Spleen (tissue), 7 donors: Measurements from ENCODE around the gene LRP2.

Source experiments
- POLR2AphosphoS5 ChIP-seq, 3 donors: sonication (generic); formaldehyde crosslinking; IDR thresholded peaks; one replicate each; pipeline ENCODE4 v1.5.1; 2017; ENCODE audit warnings: antibody characterized with exemption in 3 of 3
- TF ChIP-seq, protein P1 (sequence below), 11 experiments: fragments of 200-600 bp in 7 of 11; fragments of 450-650 bp in 4 of 11; sonication (generic) in 4 of 11; IDR thresholded peaks in 8 of 11; conservative IDR thresholded peaks in 3 of 11; 1 replicate in 7 of 11; 2 replicates in 4 of 11; pipeline versions ENCODE4 v1.4.0 to v1.8.0; 2016 to 2021; ENCODE audit warnings: antibody characterized with exemption in 11 of 11, inconsistent platforms in 4 of 11, mild to moderate bottlenecking in 1 of 11
- donor health status: DM: no; HTN: no; CAD: no; lungs with moderate emphysema.
- donor health status: DM: no; HTN: no; CAD: no.
- donor health status: DM: no; HTN: no; CAD: no.

GRCh38 chr2:169286624-169287231 is 75.6 kb downstream of the LRP2 start:
- TF ChIP-seq, protein P1, sequence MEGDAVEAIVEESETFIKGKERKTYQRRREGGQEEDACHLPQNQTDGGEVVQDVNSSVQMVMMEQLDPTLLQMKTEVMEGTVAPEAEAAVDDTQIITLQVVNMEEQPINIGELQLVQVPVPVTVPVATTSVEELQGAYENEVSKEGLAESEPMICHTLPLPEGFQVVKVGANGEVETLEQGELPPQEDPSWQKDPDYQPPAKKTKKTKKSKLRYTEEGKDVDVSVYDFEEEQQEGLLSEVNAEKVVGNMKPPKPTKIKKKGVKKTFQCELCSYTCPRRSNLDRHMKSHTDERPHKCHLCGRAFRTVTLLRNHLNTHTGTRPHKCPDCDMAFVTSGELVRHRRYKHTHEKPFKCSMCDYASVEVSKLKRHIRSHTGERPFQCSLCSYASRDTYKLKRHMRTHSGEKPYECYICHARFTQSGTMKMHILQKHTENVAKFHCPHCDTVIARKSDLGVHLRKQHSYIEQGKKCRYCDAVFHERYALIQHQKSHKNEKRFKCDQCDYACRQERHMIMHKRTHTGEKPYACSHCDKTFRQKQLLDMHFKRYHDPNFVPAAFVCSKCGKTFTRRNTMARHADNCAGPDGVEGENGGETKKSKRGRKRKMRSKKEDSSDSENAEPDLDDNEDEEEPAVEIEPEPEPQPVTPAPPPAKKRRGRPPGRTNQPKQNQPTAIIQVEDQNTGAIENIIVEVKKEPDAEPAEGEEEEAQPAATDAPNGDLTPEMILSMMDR (IDR thresholded peaks at IDR 0.05 in 8 of 11, conservative IDR thresholded peaks at IDR 0.05 in 3 of 11): no peak
- no peak for TF ChIP-seq POLR2AphosphoS5 (IDR thresholded peaks at IDR 0.05)
